K562 (cell line): ENCODE data around the gene ZNF598. TPM values are rescaled to one million over a fixed set of nuclear protein-coding genes. Genes with fewer than 3 reads are reported as not detected.

Experiments used
- ATAC-seq: fragments of 200-7000 bp; cut with Tn5 transposase; 3 replicates; pipeline ENCODE4 v1.9.1; 2020; ENCODE audit warnings: moderate library complexity
- BruUV-seq: library from RNA; stranded (reverse); fragments of 400-500 nt; replicated peaks from 2 replicates; lab custom pipeline; 2021; lab: Mats Ljungman, UMichigan
- CTCF ChIA-PET: fragments of 300-600 bp; formaldehyde crosslinking; extraction: SDS; loops from one replicate; lab custom pipeline; 2021; ENCODE audit warnings: low intra/inter-chr PET ratio; lab: Yijun Ruan, JAX
- POLR2A ChIA-PET: fragments of 300-600, 350-650 bp; sonication (Branson Sonifier 250); formaldehyde crosslinking; extraction: SDS; loops from one replicate; lab custom pipeline; 2021; ENCODE audit warnings: antibody characterized with exemption, inconsistent platforms; lab: Yijun Ruan, JAX
- DNase-seq, 4 experiments: peaks; one replicate each; pipeline versions ENCODE4 v3.0.0 to v3.0.0-alpha.2; 2011 to 2018; ENCODE audit warnings: low spot score in 3 of 4, mixed read lengths in 3 of 4; ENCODE audit errors: extremely low read depth in 1 of 4
- FAIRE-seq: peaks from 2 replicates; lab custom pipeline; 2011; peaks lifted over from hg19 to GRCh38; lab: Jason Lieb, UNC
- H2AFZ ChIP-seq: 2 replicates; pipeline ENCODE4 v1.6.0; 2011; ENCODE audit warnings: low read depth, low read length, control low read depth, inconsistent platforms
- H3K27ac ChIP-seq: fragments of 200-600 bp; 3 replicates; pipeline ENCODE4 v1.8.0; 2011; ENCODE audit warnings: low read depth, mild to moderate bottlenecking, control low read depth, inconsistent platforms, low read length, moderate library complexity, mixed read lengths; ENCODE audit errors: extremely low read depth
- H3K27me3 ChIP-seq, 2 experiments: fragments of 300-600 bp in 1 of 2; 2 replicates in 1 of 2; 3 replicates in 1 of 2; pipeline versions ENCODE4 v1.6.0 to v1.8.0; 2011; ENCODE audit warnings: inconsistent platforms in 2 of 2, low read length in 2 of 2, mild to moderate bottlenecking in 1 of 2, mixed read lengths in 1 of 2, moderate library complexity in 1 of 2; ENCODE audit not compliant: control insufficient read depth in 2 of 2, insufficient read depth in 2 of 2
- H3K36me3 ChIP-seq: fragments of 300-600 bp; 3 replicates; pipeline ENCODE4 v1.8.0; 2011; ENCODE audit warnings: mild to moderate bottlenecking, low read length, inconsistent platforms; ENCODE audit not compliant: control insufficient read depth, insufficient read depth
- H3K4me1 ChIP-seq, 2 experiments: fragments of 200-600 bp in 1 of 2; replicated peaks in 1 of 2; 2 replicates in 1 of 2; 3 replicates in 1 of 2; pipeline versions ENCODE4 v1.5.1 to v1.8.0; 2011; ENCODE audit warnings: inconsistent platforms in 2 of 2, low read length in 2 of 2, mild to moderate bottlenecking in 1 of 2, mixed read lengths in 1 of 2, moderate library complexity in 1 of 2; ENCODE audit not compliant: control insufficient read depth in 2 of 2, insufficient read depth in 2 of 2
- H3K4me2 ChIP-seq: 2 replicates; pipeline ENCODE4 v1.6.1; 2011; ENCODE audit warnings: low read length, control low read depth, inconsistent platforms, mixed read lengths; ENCODE audit not compliant: insufficient read depth
- H3K4me3 ChIP-seq: fragments of 200-600 bp; sonication (generic), shearing (Covaris generic); 2 replicates; pipeline ENCODE4 v1.5.1; 2016; ENCODE audit warnings: control low read depth, inconsistent platforms
- H3K79me2 ChIP-seq: fragments of 200-600 bp; 3 replicates; pipeline ENCODE4 v1.8.0; 2011; ENCODE audit warnings: low read length, inconsistent platforms; ENCODE audit not compliant: control insufficient read depth, insufficient read depth
- H3K9ac ChIP-seq, 2 experiments: 2 replicates each; pipeline versions ENCODE4 v1.6.0 to v1.6.1; 2011; ENCODE audit warnings: low read depth in 2 of 2, low read length in 2 of 2, control low read depth in 1 of 2, inconsistent platforms in 1 of 2, mild to moderate bottlenecking in 1 of 2, mixed read lengths in 1 of 2; ENCODE audit not compliant: insufficient read depth in 1 of 2
- H3K9me1 ChIP-seq: one replicate; pipeline ENCODE4 v1.6.0; 2011; ENCODE audit warnings: inconsistent platforms, mild to moderate bottlenecking, low read length, moderate library complexity; ENCODE audit not compliant: control insufficient read depth, insufficient read depth
- H3K9me3 ChIP-seq: replicated peaks from 2 replicates; pipeline ENCODE4 v1.5.1; 2011; ENCODE audit warnings: low read depth, low read length, inconsistent platforms; ENCODE audit not compliant: control insufficient read depth, insufficient read depth
- H4K20me1 ChIP-seq: replicated peaks from 2 replicates; pipeline ENCODE4 v1.6.1; 2011; ENCODE audit warnings: low read length, inconsistent platforms, mixed read lengths; ENCODE audit not compliant: control insufficient read depth, insufficient read depth
- ATF7 ChIP-seq: fragments of 450-650 bp; IDR thresholded peaks from 2 replicates; pipeline ENCODE4 v1.7.1; 2014; ENCODE audit warnings: mild to moderate bottlenecking, moderate library complexity
- CBX2 ChIP-seq: fragments of 200-600 bp; sonication (generic); IDR thresholded peaks from one replicate; pipeline ENCODE4 v1.6.1; 2012; ENCODE audit warnings: mild to moderate bottlenecking, low read length, inconsistent platforms; ENCODE audit not compliant: insufficient read depth, poor library complexity, severe bottlenecking
- CTBP1 ChIP-seq: fragments of 450-650 bp; IDR thresholded peaks from 2 replicates; pipeline ENCODE4 v1.6.1; 2016; ENCODE audit warnings: borderline replicate concordance
- CXXC5 ChIP-seq: fragments of 250-450 bp; sonication (Bioruptor Pico); IDR thresholded peaks from 2 replicates; pipeline ENCODE4 v1.8.0; 2022; ENCODE audit warnings: inconsistent platforms, mild to moderate bottlenecking, moderate library complexity
- DACH1 ChIP-seq: fragments of 450-650 bp; IDR thresholded peaks from 2 replicates; pipeline ENCODE4 v1.6.1; 2018; ENCODE audit not compliant: partially characterized antibody
- HNRNPL ChIP-seq: fragments of 200-400 bp; formaldehyde crosslinking; IDR thresholded peaks from 2 replicates; pipeline ENCODE4 v1.6.1; 2017; ENCODE audit warnings: low read depth, mild to moderate bottlenecking, low read length
- KDM5B ChIP-seq: fragments of 200-600 bp; sonication (generic); IDR thresholded peaks from 2 replicates; pipeline ENCODE4 v1.6.1; 2012; ENCODE audit warnings: low read depth, mild to moderate bottlenecking, moderate library complexity, low read length, control low read depth, inconsistent platforms; ENCODE audit not compliant: insufficient replicate concordance
- MAX ChIP-seq: sonication (generic); formaldehyde crosslinking; IDR thresholded peaks from 2 replicates; pipeline ENCODE4 v1.9.0; 2022; ENCODE audit warnings: mild to moderate bottlenecking, missing genetic modification reagents
- MNT ChIP-seq, 2 experiments: fragments of 450-650 bp; conservative IDR thresholded peaks; 2 replicates each; pipeline ENCODE4 v1.6.1; 2017; ENCODE audit warnings: mild to moderate bottlenecking in 2 of 2, moderate library complexity in 2 of 2
- RBBP5 ChIP-seq: fragments of 200-600 bp; sonication (generic); IDR thresholded peaks from 2 replicates; pipeline ENCODE4 v1.6.1; 2012; ENCODE audit warnings: borderline replicate concordance, mild to moderate bottlenecking, low read length, control low read depth, inconsistent platforms; ENCODE audit not compliant: insufficient read depth, poor library complexity, severe bottlenecking
- RBFOX2 ChIP-seq: fragments of 200-400 bp; formaldehyde crosslinking; IDR thresholded peaks from 2 replicates; pipeline ENCODE4 v1.6.1; 2017; ENCODE audit warnings: low read depth, mild to moderate bottlenecking, low read length, moderate library complexity
- ZNF395 ChIP-seq: fragments of 200-800 bp; sonication (Bioruptor generic); IDR thresholded peaks from 2 replicates; pipeline ENCODE4 v1.6.1; 2017; ENCODE audit warnings: missing genetic modification characterization, missing compliant biosample characterization
- ZNF695 ChIP-seq: fragments of 450-650 bp; formaldehyde crosslinking; IDR thresholded peaks from 2 replicates; pipeline ENCODE4 v1.4.0; 2020; ENCODE audit warnings: mild to moderate bottlenecking, moderate library complexity
- WGBS: fragments of 100-300 bp; shearing (Covaris generic); methylation state at CpG from one replicate; pipeline ENCODE4 v1.1.6; 2016; ENCODE audit warnings: low coverage, mixed read lengths; ENCODE audit not compliant: insufficient coverage; ENCODE audit errors: missing lambda C conversion rate; 5-methylcytosine and 5-hydroxymethylcytosine counted together
- in situ Hi-C: fragments of 300-500 bp; cut with MboI; formaldehyde crosslinking; loops from 4 replicates; pipeline ENCODE4 v1.15.0; 2018; ENCODE audit warnings: inconsistent platforms, mixed read lengths
- intact Hi-C: fragments of 100-400 bp; cut with micrococcal nuclease; formaldehyde crosslinking; loops from 2 replicates; pipeline ENCODE4 v1.14.2; 2022
- polyA plus RNA-seq, 8 experiments: library from polyadenylated mRNA; depleted of rRNA in 4 of 8; stranded (reverse) in 5 of 8; unstranded in 3 of 8; fragments of >200 nt; fragmentation: Nextera tagmentation in 2 of 8; fragmentation: Illumina TruSeq in 1 of 8; extraction: Ambion mirVana in 2 of 8; extraction: Trizol in 1 of 8; gene quantifications; 2 replicates each; pipeline versions ENCODE4 v1.2.1 to v1.2.3, GENCODE V29; 2011 to 2014; ENCODE audit warnings: inconsistent platforms in 1 of 8, missing spikeins in 1 of 8
- total RNA-seq, 7 experiments: library from RNA; depleted of rRNA in 6 of 7; stranded (reverse); fragments of >200 nt in 6 of 7; fragmentation: Illumina TruSeq in 2 of 7; extraction: Trizol in 2 of 7; gene quantifications; 2 replicates each; pipeline versions ENCODE4 v1.2.1 to v1.2.3, GENCODE V29; 2011 to 2021; ENCODE audit warnings: low replicate concordance in 1 of 7
- TF ChIP-seq, protein P1 (sequence below): sonication (generic); formaldehyde crosslinking; IDR thresholded peaks from 2 replicates; pipeline ENCODE4 v1.4.0; 2020; ENCODE audit warnings: mild to moderate bottlenecking, missing genetic modification reagents

ZNF598 gene
- total and polyA plus RNA-seq, 9 of the 15 experiments (the other 6 are each of a cell fraction or from before 2014, with no cell fraction given): 0.11 to 115 (median 29.6) TPM

- peaks cover 29 to 55% of the 10 kb centered on the region in 2 experiments for H3K4me1 ChIP-seq
- in situ Hi-C loops (no loop called here), intact Hi-C loops (loop anchor here (2.0 kb wide), 1 partner anchor 16 kb away; the partner anchor contains the start of gene ZNF598)
- BruUV-seq: no TSS peak
- no peaks in the 10 kb centered on the region for H3K9me3 ChIP-seq
- ChIA-PET CTCF (no interaction called here), POLR2A (interaction anchor here (0.6 to 5.5 kb wide), 6 partner anchors 12 to 435 kb away, joined by 3 to 50 read pairs (median 3); partner anchors contain the start of genes RNF151 and RPS2)
- H3K4me3 ChIP-seq: peak overlapping the region; percentile 64
- H3K79me2 ChIP-seq: peaks cover 31% of the 10 kb centered on the region
- peak overlapping the region; percentile 80 to 96 for H3K9ac ChIP-seq
- H4K20me1 ChIP-seq: no peaks in the 10 kb centered on the region; the same call in 1 of the 2 replicates
- peak overlapping the region; percentile 87 for H2AFZ ChIP-seq
- no peak for FAIRE-seq
- peak; percentile 43 for ATAC-seq
- no peaks in the 10 kb centered on the region for H3K27me3 ChIP-seq
- 2% methylated on average over 40 of the region's 50 CpGs for WGBS
- peak overlapping the region; percentile 87 for H3K4me2 ChIP-seq
- H3K9me1 ChIP-seq: no peaks in the 10 kb centered on the region
- H3K36me3 ChIP-seq: peaks cover 28% of the 10 kb centered on the region; the same call in 2 of the 3 replicates
- H3K27ac ChIP-seq: peak overlapping the region; percentile 94
- peak; percentile 62 to 83 (median 75) for DNase-seq
- TF ChIP-seq KDM5B: no peak
- peak; percentile 20; the same call in 1 of the 2 replicates for TF ChIP-seq ZNF395 (CRISPR knock-in tag)
- 0 out of 2 replicates have a peak, but pooled peaks have one; percentile 29 for TF ChIP-seq HNRNPL
- peak; percentile 37 for TF ChIP-seq RBBP5
- no peak for TF ChIP-seq ZNF695
- peak; percentile 29; the same call in 1 of the 2 replicates for TF ChIP-seq CXXC5 (CRISPR knock-in tag)
- peak; percentile 43 for TF ChIP-seq RBFOX2
- peak in 1 of 2 experiments; percentile 47; a peak in 3 of 4 replicates for TF ChIP-seq MNT (conservative IDR thresholded peaks at IDR 0.05)
- peak; percentile 9 for TF ChIP-seq DACH1
- TF ChIP-seq ATF7: 0 out of 2 replicates have a peak, but pooled peaks have one; percentile 18
- TF ChIP-seq MAX: peak; percentile 50; the same call in 1 of the 2 replicates
- TF ChIP-seq CTBP1: 0 out of 2 replicates have a peak, but pooled peaks have one; percentile 65
- no peak for TF ChIP-seq CBX2
- TF ChIP-seq, protein P1, sequence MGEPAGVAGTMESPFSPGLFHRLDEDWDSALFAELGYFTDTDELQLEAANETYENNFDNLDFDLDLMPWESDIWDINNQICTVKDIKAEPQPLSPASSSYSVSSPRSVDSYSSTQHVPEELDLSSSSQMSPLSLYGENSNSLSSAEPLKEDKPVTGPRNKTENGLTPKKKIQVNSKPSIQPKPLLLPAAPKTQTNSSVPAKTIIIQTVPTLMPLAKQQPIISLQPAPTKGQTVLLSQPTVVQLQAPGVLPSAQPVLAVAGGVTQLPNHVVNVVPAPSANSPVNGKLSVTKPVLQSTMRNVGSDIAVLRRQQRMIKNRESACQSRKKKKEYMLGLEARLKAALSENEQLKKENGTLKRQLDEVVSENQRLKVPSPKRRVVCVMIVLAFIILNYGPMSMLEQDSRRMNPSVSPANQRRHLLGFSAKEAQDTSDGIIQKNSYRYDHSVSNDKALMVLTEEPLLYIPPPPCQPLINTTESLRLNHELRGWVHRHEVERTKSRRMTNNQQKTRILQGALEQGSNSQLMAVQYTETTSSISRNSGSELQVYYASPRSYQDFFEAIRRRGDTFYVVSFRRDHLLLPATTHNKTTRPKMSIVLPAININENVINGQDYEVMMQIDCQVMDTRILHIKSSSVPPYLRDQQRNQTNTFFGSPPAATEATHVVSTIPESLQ (CRISPR knock-in tag): no peak
These were observed 16.8 kb downstream of the ZNF598 start for GRCh38 chr16:1992704-1993317.
